HG02884 (cell line): ENCODE measurements around the gene IKZF1.

Experiments used
- ATAC-seq: cut with Tn5 transposase; IDR thresholded peaks from one replicate; pipeline ENCODE4 v1.9.1; 2021; ENCODE audit warnings: mild to moderate bottlenecking, moderate library complexity; ENCODE audit not compliant: unreplicated experiment

IKZF1 gene

GRCh38 chr7:50304129-50304910 is at the start of gene IKZF1:
Gene IKZF1 (plus strand): TSS chr7:50304716. CDS start chr7:50319062, 14,346 bp downstream.
- ATAC-seq = peak; percentile 32

DNA sequence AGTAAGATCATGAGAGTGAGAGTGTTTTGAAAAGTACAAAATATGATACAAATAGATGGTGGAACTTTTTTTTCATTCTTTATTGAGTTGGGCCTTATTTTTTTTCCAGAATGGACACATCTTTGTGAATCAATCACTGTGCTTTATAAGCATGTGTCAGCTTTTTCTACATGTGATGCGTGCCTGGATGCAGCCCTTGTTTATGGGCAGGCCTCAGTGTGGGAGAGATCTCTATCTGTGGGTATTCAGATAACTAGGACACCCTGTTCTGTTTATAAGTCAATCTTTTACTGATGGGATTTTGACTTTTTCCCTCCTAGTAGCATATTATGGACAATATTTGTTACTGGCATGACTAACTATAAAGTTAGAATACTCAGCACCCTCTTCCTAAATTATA is 42.9 kb upstream of the IKZF1 start:
- ATAC-seq = no peak

GRCh38 chr7:50262446-50262845 is 42.1 kb upstream of the IKZF1 start:
- ATAC-seq = peak; percentile 10

GRCh38 chr7:50262916-50263690 is 41.4 kb upstream of the IKZF1 start:
- peak; percentile 57 for ATAC-seq

DNA sequence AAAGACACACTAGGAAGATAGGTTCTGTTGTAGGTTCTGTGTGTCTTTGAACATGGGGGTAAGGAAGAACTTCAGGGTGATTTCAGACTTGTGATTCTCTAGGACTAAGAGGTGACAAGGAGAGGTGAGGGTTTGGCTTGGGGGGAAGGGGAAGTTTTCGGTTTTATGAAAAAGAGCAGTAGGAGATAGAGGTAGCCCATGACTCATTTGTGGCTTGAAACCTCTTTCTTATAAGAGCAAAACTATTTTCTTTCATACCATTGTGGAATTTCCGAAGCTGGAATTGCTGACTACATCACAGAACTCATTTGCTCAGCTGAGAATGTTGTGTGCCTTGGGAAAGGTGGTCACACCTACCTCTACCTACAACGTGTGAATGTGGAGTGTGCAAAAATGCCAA is 39.6 kb upstream of the IKZF1 start:
- peak; percentile 12 for ATAC-seq

DNA sequence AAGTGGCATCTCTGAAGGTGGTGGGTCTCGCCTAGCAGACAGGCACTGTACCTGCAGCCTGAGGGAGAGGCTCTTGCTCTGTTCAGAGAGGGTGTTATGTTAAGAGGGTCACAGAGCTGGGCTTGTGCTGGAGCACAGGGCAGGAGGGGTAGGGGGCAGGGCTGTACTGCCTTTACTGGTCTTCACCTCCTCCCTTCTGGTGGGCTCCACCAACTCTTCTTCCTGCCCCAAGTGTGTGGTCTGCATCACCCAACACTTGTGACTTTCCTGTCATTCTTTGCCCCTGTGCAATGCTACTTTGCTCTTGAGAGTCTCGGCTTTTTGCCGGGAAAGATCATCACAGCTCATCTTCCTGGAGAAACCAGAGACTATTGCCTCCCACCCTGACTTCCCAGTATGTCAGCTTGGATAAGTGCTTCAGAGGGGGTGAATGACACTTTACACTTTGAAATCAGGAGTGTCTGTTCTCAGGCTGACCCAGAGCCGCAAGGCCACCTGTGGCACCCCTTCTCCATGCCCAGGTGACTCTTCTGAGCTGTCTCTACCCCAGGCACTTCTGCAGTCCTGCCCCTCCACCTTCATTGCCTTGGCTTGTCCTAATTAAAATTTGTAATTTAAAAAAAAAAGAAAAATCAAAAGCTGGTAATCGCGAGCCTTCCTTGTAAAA is 38.4 kb upstream of the IKZF1 start:
- ATAC-seq = no peak

DNA sequence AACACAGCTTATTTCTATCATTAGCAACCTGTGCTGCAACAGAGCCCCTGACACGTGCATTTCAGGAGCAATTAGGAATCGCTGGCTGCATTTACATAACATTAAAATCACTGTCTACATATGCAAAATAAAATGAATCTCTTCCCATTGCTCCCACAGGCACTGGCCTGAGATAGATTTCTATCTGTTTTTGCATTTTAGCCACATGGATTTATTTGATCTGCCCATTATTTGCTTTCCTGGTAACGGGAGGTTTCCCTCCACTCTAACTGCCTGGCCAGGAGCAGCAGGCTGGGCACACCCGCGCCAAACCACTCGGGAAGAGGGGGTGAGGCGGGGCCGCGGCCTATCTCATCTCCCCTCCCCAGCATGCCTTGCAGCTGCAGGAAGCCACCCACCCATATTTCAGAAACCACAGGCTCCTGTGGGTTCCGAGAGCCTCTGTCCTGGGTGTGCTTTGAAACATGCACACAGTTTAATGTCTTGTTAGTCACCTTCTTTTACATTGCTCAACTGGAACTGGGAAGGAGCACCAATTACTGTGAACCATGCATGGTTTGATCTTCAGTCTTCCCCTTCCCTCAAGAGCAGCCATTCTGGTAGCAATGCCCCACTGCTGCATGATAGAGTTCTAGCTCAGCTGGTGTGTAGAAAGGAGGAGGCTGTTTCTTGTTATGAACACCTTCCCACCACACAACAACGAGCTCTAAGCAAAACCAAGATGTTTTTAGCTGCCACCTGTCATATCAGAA is 37.7 kb upstream of the IKZF1 start:
- peak; percentile 54 for ATAC-seq

DNA sequence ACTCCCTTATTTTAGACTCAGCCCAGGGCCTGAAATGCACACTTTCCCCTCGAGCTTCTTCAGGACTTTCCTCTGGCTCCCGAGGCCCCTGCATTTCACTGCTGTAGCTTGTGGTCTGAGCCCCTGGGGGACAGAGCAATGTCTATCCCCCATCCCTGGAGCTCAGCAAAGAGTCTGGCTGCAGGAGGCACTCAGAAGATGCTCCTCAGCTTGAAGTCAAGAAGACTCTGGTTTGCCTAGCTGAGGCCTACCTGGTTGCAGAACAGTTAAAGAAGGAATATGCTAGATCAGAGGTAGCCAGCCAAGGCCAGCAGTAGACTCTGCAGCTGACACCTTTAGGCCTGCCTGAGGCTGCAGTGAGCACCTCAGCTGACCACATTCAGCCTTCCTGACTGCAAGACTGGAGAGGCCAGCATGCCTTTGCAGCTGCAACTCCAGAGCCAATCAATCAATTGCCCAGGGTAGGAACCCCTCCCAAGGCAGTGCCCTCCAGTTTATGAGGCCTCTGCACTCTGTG is 36.9 kb upstream of the IKZF1 start:
- no peak for ATAC-seq

- no peak for ATAC-seq
Measured at GRCh38 chr7:50268223-50268622, 36.3 kb upstream of the IKZF1 start.

DNA sequence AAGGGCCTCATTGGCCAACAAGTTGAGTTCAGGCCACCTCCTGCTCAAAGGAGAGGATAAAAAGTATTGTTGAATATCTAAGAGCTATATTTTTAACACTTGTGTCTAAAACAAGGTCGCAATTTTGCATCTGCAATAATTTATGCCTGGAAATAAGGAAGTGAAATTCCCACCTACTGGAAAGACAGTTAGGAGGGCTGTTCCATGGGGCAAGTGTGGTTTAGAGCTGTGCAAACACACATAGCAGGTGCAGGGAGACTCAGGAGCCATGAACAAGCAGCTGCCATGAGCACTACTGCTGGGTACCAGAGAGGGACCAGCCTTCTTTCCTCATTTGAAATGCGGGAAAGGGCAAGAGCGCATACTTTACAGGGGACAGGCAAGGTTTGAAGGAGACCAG is 35.5 kb upstream of the IKZF1 start:
- ATAC-seq = no peak

- peak; percentile 22 for ATAC-seq
Measured at GRCh38 chr7:50270531-50271018, 33.9 kb upstream of the IKZF1 start.

DNA sequence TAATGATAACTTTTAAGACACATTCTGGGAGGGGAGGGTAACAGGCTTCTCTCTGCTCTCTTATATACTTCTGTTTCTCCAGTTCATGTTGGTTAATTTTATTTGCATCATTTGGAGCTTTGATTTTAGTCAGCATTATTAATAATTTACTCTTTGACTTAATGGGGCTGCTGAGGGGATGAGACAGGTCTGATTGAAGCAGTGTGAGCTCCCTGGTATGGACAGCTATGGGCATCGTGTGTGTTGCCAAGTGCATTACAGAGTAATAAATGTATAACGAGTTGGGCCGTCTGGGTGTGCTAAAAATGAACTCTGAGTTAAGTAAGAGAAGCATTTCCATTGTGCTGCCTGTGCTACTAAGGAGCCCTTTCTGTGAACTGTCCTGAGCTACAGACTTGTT is 31.7 kb upstream of the IKZF1 start:
- no peak for ATAC-seq

- no peak for ATAC-seq
Measured at GRCh38 chr7:50273301-50273700, 31.2 kb upstream of the IKZF1 start.

GRCh38 chr7:50273870-50274269 is 30.6 kb upstream of the IKZF1 start:
- ATAC-seq = peak; percentile 39

DNA sequence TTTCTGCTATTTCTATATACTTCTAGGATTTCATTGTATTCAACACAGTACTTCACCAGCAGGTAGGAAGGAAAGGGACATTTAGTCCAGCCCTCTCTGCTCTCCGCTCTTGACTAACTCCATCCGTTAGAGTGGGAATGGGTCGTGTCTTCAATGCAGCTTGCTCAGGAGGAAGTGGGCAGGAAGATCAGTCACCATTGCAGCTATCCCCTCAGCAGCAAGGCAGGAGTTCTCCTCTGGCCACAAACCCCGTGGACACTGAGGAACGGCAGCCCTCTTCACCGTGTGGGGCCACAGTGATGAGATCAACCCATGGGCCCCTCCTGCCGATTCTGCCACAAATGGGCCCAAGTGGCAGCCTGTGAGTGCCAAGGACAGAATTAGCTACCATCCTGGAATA is 30.2 kb upstream of the IKZF1 start:
- ATAC-seq = no peak

DNA sequence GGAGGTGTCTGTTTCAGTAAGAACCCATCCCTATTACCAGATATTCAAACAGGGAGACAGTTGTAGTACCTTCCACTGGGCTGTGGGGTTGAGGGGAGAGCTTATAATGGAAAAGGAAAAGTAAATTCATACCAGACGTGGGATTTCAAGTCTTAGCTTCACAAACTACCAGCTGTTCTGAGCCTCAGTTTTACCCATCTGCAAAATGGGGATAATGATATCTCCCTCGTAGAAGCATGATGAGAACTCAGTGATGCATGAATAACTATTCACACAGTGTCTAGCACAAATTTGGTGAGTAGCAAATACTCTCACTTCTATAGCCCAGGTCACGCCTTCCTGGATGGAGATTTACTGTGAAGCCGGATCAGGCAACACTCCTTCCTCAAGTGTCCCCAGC is 29.1 kb upstream of the IKZF1 start:
- no peak for ATAC-seq

GRCh38 chr7:50276483-50276882 is 28.0 kb upstream of the IKZF1 start:
- ATAC-seq = no peak

- ATAC-seq = no peak
Measured at GRCh38 chr7:50278120-50278519, 26.4 kb upstream of the IKZF1 start.

DNA sequence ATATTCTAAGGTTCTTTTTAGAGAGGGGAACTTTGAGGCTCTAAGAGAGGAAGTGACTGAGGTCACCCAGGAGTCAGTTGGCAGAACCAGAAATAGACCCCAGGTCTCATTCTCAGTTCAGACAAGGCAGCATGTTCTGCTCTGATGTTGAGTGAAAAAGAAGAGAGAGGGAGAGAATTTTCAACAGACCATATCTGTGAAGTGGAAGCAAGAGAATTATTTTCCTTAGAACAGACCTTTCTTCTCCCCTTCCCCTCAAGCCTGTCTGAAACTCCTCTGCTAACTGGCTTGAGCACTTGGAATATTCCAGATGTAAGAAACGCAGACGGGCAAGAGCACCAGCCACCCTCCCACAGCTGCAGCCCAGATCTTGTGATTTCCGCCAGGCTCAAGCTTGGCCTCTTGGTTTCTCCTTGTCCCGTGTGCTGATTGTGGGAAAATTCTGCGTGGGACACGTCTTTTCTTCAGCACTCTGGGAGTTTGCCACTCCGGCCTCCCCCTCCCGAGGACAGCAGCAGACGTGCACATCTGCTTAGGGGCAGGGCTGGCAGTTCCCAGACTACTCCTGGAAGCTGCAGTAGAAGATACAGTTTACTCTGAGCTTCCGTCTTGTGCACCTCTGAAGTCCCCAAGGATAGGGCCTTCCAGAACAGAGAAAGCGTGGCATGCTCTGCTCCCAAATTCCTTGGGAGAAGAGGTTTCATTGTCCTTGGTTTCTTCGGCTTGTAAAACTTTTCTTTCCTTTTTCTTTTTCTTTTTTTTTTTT is 22.7 kb upstream of the IKZF1 start:
- ATAC-seq = peak; percentile 89
